GM19193 (cell line): Measurements from ENCODE around the gene RAB3D.

ENCODE experiments used
- POLR2A ChIP-seq: IDR thresholded peaks from 4 replicates; pipeline ENCODE4 v1.6.1; 2011; ENCODE audit not compliant: insufficient read depth, insufficient read length; ENCODE audit errors: extremely low read depth

The RAB3D gene

GRCh38 chr19:11288349-11288748 is 51.1 kb downstream of the RAB3D start:
- no peak for TF ChIP-seq POLR2A

DNA sequence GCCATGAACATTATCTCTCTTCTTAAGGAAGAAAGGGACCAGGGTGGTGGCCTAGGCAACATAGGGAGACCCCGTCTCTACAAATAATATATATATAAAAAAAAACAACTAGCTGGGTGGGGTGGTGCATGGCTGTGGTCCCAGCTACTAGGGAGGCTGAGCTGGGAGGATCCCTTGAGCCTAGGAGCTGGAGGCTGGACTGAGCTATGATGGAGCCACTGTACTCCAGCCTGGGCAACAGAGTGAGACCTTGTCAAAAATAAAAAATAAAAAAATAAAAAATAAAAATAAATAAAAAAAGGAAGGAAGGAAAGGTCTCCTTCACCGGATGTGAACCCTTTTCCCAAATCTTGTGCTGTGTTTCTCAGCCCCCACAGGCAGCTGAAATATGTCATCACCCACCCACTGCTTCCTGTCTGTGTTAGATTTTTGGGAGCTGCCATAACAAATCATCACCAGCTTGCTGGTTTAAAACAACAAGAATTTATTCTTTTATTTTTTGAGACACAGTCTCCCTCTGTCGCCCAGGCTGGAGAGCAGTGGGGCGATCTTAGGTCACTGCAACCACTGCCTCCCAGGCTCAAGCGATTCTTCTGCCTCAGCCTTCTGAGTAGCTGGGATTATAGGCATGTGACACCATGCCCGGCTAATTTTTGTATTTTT is 53.0 kb downstream of the RAB3D start:
- TF ChIP-seq POLR2A = no peak

DNA sequence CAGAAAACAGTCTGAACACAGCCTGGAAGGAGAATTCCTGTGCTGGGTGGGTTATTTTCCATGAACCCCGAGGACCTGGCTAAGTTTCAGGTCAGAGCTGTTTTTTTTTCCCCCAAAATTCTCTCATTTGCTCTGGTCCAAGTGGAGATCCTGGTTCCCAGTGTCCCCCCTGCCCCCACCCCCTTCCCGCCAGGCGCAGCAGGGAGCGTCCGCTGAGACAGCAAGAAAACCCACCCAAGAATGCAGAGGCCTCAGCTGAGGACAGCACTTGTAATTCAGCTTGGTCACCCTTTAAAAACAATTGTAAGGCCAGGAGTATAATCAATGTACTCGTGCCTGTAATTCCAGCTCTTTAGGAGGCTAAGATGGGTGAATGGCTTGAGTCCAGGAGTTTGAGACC is 54.9 kb downstream of the RAB3D start:
- TF ChIP-seq POLR2A = no peak

DNA sequence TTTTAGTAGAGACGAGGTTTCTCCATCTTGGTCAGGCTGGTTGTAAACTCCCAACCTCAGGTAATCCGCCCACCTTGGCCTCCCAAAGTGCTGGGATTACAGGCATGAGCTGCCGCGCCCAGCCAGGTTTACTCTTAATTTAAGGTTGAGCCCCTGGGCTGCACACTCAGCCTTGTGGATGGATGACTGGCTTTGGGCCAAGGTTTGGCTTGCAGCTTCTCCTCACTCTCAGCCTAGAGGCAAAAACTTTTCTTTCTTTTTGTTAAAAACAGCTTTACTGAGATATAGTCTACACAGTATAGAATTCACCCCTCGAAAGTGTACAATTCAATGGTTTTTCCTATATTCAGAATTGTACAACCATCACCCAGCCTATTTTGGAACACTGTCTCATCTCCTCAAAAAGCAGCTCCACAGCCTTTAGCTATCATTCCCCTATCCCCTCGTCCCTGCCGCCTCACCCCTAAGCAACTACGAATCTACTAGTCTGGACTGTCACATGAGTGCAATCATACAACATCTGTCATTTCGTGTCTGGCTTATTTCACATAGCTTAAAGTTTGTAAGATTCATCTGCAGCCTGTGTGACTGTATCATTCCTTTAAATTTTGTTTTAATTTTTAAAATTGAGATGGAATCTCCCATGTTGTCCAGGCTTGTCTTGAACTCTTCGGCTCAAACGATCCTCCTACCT is 58.0 kb downstream of the RAB3D start:
- no peak for TF ChIP-seq POLR2A

DNA sequence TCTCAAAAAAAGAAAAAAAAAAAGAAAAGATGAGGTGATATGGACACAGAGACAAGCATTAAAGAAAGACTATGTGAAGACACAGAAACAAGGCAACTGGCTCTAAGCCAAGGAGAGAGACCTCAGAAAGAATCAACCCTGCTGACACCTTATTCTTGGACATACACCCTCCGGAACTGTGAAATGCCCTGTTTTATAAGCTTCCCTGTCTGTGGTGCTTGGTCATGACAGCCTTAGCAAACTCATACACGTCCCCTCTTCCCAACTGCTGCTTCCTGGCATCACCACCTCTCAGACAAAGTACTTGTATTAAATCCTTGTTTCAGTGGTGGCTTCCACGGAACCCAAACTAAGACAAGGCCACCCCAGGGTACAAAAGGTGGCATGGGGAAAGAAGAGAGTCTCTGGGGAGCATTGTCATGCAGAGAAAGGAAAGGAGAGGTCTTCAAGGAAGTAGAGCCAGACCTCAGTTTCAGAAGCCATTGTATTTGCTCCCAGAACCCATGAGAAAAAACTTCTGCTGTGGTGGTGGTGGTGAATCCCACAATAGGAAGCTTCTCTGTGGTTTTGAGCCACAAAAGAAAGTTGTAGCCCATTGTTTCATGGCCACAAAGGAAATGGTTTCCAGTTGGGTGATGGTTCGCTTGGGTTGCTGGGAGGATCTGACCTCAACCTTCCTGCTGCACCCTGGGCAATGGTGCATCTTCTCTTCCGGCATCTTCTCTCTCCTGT is 59.8 kb downstream of the RAB3D start:
- TF ChIP-seq POLR2A = no peak

DNA sequence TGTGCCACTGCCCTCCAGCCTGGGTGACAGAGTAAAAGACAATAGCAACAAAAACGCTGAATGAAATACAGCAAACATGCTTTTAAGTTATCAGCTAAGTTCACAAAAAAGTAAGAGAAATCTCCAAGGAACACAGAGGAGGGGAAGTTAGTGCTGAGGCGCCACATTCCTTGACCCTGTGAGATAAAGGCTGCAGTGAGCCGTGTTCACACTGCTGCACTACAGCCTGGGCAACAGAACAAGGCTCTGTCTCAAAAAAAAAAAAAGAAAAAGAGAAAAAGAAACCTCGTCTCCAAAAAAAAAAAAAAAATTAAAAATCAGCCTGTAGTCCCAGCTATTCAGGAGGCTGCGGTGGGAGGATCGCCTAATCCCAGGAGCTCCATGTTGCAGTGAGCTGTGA is 60.8 kb downstream of the RAB3D start:
- no peak for TF ChIP-seq POLR2A

DNA sequence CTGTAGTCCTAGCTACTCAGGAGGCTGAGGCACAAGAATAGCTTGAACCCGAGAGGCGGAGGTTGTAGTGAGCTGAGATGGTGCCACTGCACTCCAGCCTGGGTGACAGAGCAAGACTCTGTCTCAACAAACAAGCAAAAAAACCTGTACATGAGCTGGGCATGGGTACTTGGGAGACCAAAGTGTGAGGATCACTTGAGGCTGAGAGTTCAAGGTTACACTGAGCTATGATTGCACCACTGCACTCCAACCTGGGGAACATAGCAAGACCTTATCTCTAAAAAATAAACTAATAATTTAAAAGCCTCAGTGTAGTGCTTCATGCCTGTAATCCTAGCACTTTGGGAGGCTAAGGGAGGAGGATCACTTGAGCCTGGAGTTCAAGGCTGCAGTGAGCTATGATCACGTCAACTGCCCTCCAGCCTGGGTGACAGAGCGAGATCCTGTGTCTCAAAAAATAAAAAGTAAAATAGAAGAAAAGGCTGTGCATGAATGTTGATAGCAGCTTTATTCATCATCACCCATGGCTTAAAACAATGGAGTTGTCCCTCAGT is 64.8 kb downstream of the RAB3D start:
- TF ChIP-seq POLR2A = no peak

- TF ChIP-seq POLR2A = no peak
Measured at GRCh38 chr19:11273989-11274388, 65.5 kb downstream of the RAB3D start.

GRCh38 chr19:11273296-11273695 is 66.2 kb downstream of the RAB3D start:
- TF ChIP-seq POLR2A = no peak
